Astrocyte (in vitro differentiated cells and primary cell): ENCODE measurements around the gene MBP. TPM values are rescaled to one million over a fixed set of nuclear protein-coding genes. Genes with fewer than 3 reads are reported as not detected.
A peak's percentile ranks its signal among the peaks of the same experiment; 100 is the strongest.

Source experiments
- DNase-seq: peaks from one replicate; pipeline ENCODE4 v3.0.0-alpha.2; 2010; ENCODE audit warnings: low read depth
- FAIRE-seq: peaks from 2 replicates; lab custom pipeline; 2011; peaks lifted over from hg19 to GRCh38; lab: Jason Lieb, UNC
- H2AFZ ChIP-seq: 2 replicates; pipeline ENCODE4 v1.6.0; 2012; ENCODE audit warnings: low read depth, low read length, inconsistent platforms
- H3K27ac ChIP-seq: 2 replicates; pipeline ENCODE4 v1.5.1; 2011; ENCODE audit warnings: low read depth, low read length, inconsistent platforms
- H3K27me3 ChIP-seq: 2 replicates; pipeline ENCODE4 v1.6.0; 2011; ENCODE audit warnings: low read length, inconsistent platforms; ENCODE audit not compliant: insufficient read depth
- H3K36me3 ChIP-seq: 2 replicates; pipeline ENCODE4 v1.5.1; 2011; ENCODE audit warnings: low read length, inconsistent platforms; ENCODE audit not compliant: insufficient read depth
- H3K4me1 ChIP-seq: 2 replicates; pipeline ENCODE4 v1.5.1; 2011; ENCODE audit warnings: low read length, inconsistent platforms; ENCODE audit not compliant: insufficient read depth
- H3K4me2 ChIP-seq: 2 replicates; pipeline ENCODE4 v1.6.0; 2012; ENCODE audit warnings: low read length, inconsistent platforms
- H3K4me3 ChIP-seq: 2 replicates; pipeline ENCODE4 v1.5.1; 2011; ENCODE audit warnings: low read depth, mild to moderate bottlenecking, low read length, inconsistent platforms; ENCODE audit not compliant: insufficient read depth
- H3K79me2 ChIP-seq: 2 replicates; pipeline ENCODE4 v1.6.0; 2012; ENCODE audit warnings: mild to moderate bottlenecking, low read length, inconsistent platforms; ENCODE audit not compliant: insufficient read depth
- H3K9ac ChIP-seq: 2 replicates; pipeline ENCODE4 v1.6.0; 2012; ENCODE audit warnings: mild to moderate bottlenecking, low read length, inconsistent platforms
- H3K9me3 ChIP-seq: 2 replicates; pipeline ENCODE4 v1.5.1; 2012; ENCODE audit warnings: low read depth, mild to moderate bottlenecking, low read length, inconsistent platforms; ENCODE audit not compliant: insufficient read depth
- H4K20me1 ChIP-seq: 2 replicates; pipeline ENCODE4 v1.6.0; 2012; ENCODE audit warnings: low read length, inconsistent platforms; ENCODE audit not compliant: insufficient read depth
- H3K27ac Mint-ChIP-seq: one replicate; pipeline ENCODE4 v1.8.0; 2021; ENCODE audit warnings: mild to moderate bottlenecking, mixed read lengths; ENCODE audit not compliant: unreplicated experiment
- H3K27me3 Mint-ChIP-seq: one replicate; pipeline ENCODE4 v1.8.0; 2021; ENCODE audit warnings: low read depth, mixed read lengths; ENCODE audit not compliant: unreplicated experiment
- H3K36me3 Mint-ChIP-seq: one replicate; pipeline ENCODE4 v1.8.0; 2021; ENCODE audit warnings: low read depth, mixed read lengths; ENCODE audit not compliant: unreplicated experiment
- H3K4me1 Mint-ChIP-seq: one replicate; pipeline ENCODE4 v1.8.0; 2021; ENCODE audit warnings: low read depth, mixed read lengths; ENCODE audit not compliant: unreplicated experiment
- H3K4me3 Mint-ChIP-seq: one replicate; pipeline ENCODE4 v1.8.0; 2021; ENCODE audit warnings: mild to moderate bottlenecking, moderate library complexity, mixed read lengths; ENCODE audit not compliant: unreplicated experiment
- H3K9me3 Mint-ChIP-seq: one replicate; pipeline ENCODE4 v1.8.0; 2021; ENCODE audit warnings: mild to moderate bottlenecking, mixed read lengths; ENCODE audit not compliant: unreplicated experiment
- EZH2 ChIP-seq: IDR thresholded peaks from 2 replicates; pipeline ENCODE4 v1.6.1; 2012; ENCODE audit warnings: mild to moderate bottlenecking, low read length, inconsistent platforms; ENCODE audit not compliant: insufficient read depth
- total RNA-seq: library from RNA; stranded (reverse); gene quantifications from 2 replicates; pipeline ENCODE4 v1.2.1, GENCODE V29; 2021
- TF ChIP-seq, protein P1 (sequence below): IDR thresholded peaks from 2 replicates; pipeline ENCODE4 v1.5.1; 2011; ENCODE audit warnings: low read depth, mild to moderate bottlenecking, inconsistent platforms, low read length, moderate library complexity; ENCODE audit not compliant: insufficient read depth

MBP gene
- total RNA-seq, 1 donor from 2014 or later, result 11.4 TPM

DNA sequence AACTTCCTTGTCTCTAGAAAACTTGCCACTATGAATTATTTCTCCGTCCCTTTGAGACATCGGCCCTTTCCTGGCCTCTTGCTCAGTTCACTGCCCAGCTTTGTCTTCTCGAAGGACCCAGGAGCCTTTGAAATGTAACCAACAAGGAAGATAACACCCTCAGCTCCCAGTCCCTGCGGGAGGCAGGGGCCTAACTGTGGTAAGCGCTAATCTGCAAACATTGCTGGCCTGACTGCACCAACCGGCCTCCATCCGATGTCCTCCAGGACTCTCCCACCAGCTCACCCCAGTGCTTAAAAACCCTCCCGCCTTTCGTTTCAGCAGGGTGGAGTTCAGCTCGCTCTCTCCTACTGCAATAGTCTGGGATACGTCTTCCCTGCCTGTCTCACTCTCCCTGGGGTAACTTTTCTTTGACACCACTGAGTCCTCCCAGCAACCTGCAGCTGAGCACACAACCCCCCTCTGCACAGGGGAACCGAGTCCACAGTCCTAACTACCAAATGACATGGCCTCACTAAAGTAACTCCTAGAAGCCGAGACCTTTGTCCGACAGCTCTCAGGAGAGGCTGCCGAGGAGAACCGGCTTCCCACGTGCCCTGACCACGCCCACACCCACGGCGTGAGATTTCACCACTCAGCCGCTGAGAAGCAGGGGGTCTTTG is 76.1 kb downstream of the MBP start:
- Histone ChIP-seq H2AFZ (peak overlapping the region; percentile 38), H4K20me1 (no peaks in the 10 kb centered on the region), H3K27ac (peak overlapping the region; percentile 91), H3K27me3 (no peaks in the 10 kb centered on the region), H3K9me3 (no peaks in the 10 kb centered on the region), H3K36me3 (no peaks in the 10 kb centered on the region), H3K4me3 (no peak overlapping the region), H3K79me2 (no peaks in the 10 kb centered on the region), H3K4me1 (peaks cover 46% of the 10 kb centered on the region), H3K4me2 (peak overlapping the region; percentile 15), H3K9ac (peak overlapping the region; percentile 74)
- H3K27ac Mint-ChIP-seq, result peak overlapping the region; percentile 75
- peaks cover 23% of the 10 kb centered on the region for H3K4me1 Mint-ChIP-seq
- DNase-seq (no peak), FAIRE-seq (no peak)
- H3K9me3 Mint-ChIP-seq, result peaks cover 4% of the 10 kb centered on the region
- H3K36me3 Mint-ChIP-seq, result no peaks in the 10 kb centered on the region
- H3K4me3 Mint-ChIP-seq, result no peak overlapping the region
- no peak for TF ChIP-seq EZH2
- TF ChIP-seq, protein P1, sequence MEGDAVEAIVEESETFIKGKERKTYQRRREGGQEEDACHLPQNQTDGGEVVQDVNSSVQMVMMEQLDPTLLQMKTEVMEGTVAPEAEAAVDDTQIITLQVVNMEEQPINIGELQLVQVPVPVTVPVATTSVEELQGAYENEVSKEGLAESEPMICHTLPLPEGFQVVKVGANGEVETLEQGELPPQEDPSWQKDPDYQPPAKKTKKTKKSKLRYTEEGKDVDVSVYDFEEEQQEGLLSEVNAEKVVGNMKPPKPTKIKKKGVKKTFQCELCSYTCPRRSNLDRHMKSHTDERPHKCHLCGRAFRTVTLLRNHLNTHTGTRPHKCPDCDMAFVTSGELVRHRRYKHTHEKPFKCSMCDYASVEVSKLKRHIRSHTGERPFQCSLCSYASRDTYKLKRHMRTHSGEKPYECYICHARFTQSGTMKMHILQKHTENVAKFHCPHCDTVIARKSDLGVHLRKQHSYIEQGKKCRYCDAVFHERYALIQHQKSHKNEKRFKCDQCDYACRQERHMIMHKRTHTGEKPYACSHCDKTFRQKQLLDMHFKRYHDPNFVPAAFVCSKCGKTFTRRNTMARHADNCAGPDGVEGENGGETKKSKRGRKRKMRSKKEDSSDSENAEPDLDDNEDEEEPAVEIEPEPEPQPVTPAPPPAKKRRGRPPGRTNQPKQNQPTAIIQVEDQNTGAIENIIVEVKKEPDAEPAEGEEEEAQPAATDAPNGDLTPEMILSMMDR, result no peak
- H3K27me3 Mint-ChIP-seq, result no peaks in the 10 kb centered on the region

DNA sequence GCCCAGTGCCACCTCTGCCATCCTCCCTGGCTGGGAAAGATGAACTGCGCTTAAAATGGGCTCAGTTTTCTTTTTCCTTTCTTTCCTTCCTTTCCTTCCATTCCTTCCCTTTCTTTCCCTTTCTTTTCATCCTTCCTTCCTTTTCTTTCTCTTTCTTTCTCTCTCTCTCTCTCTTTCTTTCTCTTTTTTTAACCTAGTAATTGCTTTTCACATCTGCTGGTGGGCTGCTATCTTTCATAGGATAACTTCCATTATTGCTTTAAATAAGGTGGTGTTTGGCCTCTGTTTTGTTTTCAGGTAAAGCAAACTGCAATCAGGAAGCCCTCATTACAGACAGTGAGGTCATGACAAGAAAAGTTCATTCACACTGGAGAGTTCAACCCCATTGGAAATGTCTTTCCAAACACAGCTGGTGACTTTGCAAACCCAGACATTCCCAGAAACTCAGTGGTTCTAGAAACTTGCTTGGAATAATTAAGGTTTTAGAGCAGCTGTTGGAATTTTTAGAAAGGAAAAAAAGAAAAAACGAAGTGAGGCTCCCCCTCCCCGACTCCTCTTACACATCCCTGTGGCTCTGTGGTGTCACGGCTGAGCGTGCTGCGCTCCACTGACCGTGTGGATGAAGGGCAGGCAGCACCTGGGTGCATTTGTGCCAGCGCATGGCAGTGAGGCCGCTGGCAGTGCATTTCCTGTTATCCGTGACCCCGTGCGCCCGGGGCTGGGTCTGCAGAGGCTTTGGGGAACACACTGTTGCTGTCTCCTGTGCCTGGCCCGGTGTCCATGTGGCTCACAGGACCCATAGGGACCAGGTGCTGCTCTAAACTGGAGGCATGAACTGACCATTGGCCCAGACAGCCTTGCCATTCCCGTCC is 76.9 kb downstream of the MBP start:
- peaks cover 23% of the 10 kb centered on the region for H3K4me1 Mint-ChIP-seq

More for the DNA sequence above, 76.9 kb downstream of the MBP start:
- peak overlapping the region; percentile 79 for H3K4me2 ChIP-seq
- H2AFZ ChIP-seq, result peak overlapping the region; percentile 6
- Mint-ChIP-seq H3K36me3 (no peaks in the 10 kb centered on the region), H3K27me3 (no peaks in the 10 kb centered on the region), H3K27ac (peak overlapping the region; percentile 75), H3K9me3 (peaks cover 4% of the 10 kb centered on the region), H3K4me3 (peak overlapping the region; percentile 58)
- no peak overlapping the region for H3K4me3 ChIP-seq
- DNase-seq (no peak), FAIRE-seq (no peak)
- H3K9ac ChIP-seq, result peak overlapping the region; percentile 74
- H3K36me3 ChIP-seq, result no peaks in the 10 kb centered on the region
- H3K27me3 ChIP-seq, result no peaks in the 10 kb centered on the region
- H3K4me1 ChIP-seq, result peaks cover 38% of the 10 kb centered on the region
- no peaks in the 10 kb centered on the region for H4K20me1 ChIP-seq
- H3K79me2 ChIP-seq, result no peaks in the 10 kb centered on the region
- no peaks in the 10 kb centered on the region for H3K9me3 ChIP-seq
- peak overlapping the region; percentile 91 for H3K27ac ChIP-seq
- TF ChIP-seq EZH2, result no peak
- TF ChIP-seq, protein P1, result no peak
